AG10803 (cell line): ENCODE data around the gene ATP2B1.

Source experiments
- DNase-seq: peaks from one replicate; pipeline ENCODE4 v3.0.0; 2010; ENCODE audit warnings: low read depth
- H3K4me3 ChIP-seq: 2 replicates; pipeline ENCODE4 v1.5.1; 2011; ENCODE audit warnings: mild to moderate bottlenecking, low read length, control low read depth
- CTCF ChIP-seq: conservative IDR thresholded peaks from 2 replicates; pipeline ENCODE4 v1.5.1; 2011; ENCODE audit warnings: mild to moderate bottlenecking, low read length, control low read depth, inconsistent platforms

ATP2B1 gene

GRCh38 chr12:89731614-89732013 lies 23.0 kb upstream of the ATP2B1 start:
- DNase-seq: peak; percentile 84
- TF ChIP-seq CTCF: no peak
- no peak overlapping the region for H3K4me3 ChIP-seq

DNA sequence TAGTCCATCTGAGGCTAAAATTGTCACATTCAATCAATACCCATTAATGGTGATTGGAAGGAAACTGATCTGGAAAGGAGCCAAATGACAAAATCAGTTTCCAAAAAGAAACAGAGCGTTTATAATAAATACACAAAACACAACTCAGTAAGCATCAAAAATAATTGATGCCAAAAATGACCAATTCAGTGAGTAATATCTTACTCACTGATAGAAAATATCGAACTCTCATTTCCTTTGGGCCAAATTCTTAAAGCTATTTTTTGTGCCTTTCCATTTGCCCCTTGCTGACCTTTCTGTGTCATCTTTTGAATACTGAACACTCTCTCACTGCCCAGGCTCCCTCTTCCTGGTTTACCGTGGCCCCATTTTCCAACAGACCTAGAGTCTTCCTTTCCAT lies 22.5 kb upstream of the ATP2B1 start:
- DNase-seq: no peak
- no peak for TF ChIP-seq CTCF
- no peak overlapping the region for H3K4me3 ChIP-seq

DNA sequence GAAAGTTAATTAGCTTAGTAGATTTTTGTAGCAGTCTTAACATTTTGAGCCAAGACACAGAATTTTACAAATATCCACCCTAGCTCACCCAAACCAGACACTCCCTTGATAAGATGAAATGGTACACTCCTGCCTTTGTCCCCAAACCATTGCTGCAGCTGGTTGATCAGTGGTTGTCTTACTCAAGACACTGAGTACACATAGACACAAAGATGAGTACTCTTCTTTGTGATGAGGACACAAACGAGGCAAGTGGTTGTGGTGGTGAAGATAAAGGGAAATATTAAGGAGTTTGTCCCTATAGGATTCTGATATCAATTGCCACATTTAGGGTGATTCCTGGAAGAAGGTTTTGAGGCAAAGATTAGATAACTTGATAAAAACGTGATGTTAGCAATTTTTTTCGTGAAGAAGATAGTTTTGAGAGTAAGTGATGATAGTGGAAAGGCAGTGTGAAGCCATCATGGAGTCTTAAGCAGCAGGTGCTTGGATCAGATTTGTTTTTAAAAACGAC lies 21.4 kb upstream of the ATP2B1 start:
- no peak for TF ChIP-seq CTCF
- no peak for DNase-seq
- H3K4me3 ChIP-seq: no peak overlapping the region

- no peak for DNase-seq
- TF ChIP-seq CTCF: no peak
- H3K4me3 ChIP-seq: no peak overlapping the region
These were observed 14.6 kb upstream of the ATP2B1 start for GRCh38 chr12:89723276-89723675.

- DNase-seq: no peak
- no peak overlapping the region for H3K4me3 ChIP-seq
- TF ChIP-seq CTCF: no peak
These were observed 12.8 kb upstream of the ATP2B1 start for GRCh38 chr12:89721291-89721987.

DNA sequence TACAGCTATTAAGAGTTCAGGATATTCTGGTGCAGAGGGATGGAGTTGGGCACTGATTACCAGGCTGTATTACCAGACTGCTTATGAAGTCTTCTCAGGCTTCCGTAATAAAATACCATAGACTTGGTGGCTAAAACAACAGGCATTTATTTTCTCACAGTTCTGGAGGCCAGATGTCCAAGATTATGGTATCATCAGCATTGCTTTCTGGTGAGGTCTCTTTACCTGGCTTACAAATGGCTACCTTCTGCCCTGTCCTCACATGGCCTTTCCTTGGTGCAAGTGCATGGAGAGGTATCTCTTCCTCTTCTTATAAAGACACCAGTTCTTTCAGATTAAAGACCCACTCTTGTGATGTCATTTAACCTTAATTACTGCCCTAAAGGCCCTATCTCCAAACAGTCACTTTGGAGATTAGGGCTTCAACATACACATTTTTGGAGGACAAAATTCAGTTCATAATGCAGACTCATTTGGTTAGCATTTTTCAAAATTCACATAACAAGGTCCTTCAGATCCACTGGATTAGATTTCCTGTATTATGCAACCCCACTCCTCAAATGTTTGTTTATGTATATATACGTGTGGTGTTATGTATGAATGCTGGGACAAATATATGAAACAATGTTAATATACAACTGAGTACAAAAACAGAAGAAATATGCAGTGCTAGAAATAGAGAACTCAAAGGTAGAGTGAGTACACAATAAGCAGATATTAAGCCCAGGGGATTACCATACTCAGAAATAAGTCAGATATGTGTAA lies 9.3 kb upstream of the ATP2B1 start:
- no peak for DNase-seq
- H3K4me3 ChIP-seq: no peak overlapping the region
- no peak for TF ChIP-seq CTCF

DNA sequence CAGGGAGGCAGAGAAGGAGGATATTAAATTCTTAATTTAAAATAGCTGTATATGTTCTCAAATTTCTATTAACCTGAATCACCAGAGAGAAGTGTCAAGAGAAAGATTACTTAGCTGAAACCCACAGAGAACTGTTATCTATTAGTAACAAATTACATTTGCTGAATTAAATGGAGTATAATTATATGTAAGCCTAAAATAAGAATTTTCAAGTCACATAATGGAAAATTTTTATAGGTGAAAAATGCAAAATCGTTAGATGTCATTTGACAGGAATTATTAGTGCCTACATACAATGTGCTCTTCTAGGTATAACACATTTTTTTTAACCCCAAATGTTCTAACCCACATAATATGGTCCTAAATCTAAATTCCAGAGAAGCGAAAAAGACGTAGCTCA lies 4.1 kb upstream of the ATP2B1 start:
- TF ChIP-seq CTCF: no peak
- DNase-seq: no peak
- no peak overlapping the region for H3K4me3 ChIP-seq
